A549 (cell line): Measurements from ENCODE around the gene ING2. TPM values are rescaled to one million over a fixed set of nuclear protein-coding genes. Genes with fewer than 3 reads are reported as not detected.
"Not testable (repeated sequence)": the region's sequence is repeated elsewhere in the genome, so short reads cannot be mapped to it uniquely, and the experiment has no call there.

Experiments used
- ATAC-seq, 2 experiments: fragments of 200-7000 bp in 1 of 2; fragments of >200 bp in 1 of 2; cut with Nextera tagmentation in 1 of 2; cut with Tn5 transposase in 1 of 2; 3 replicates each; pipeline versions ENCODE4 v1.8.0 to v1.9.1; 2018 to 2020; ENCODE audit warnings: mild to moderate bottlenecking in 1 of 2, moderate library complexity in 1 of 2
- CTCF ChIA-PET: fragments of 300-600 bp; sonication (Branson Sonifier 250); formaldehyde crosslinking; extraction: SDS; loops from one replicate; lab custom pipeline; 2021; ENCODE audit warnings: antibody characterized with exemption, inconsistent platforms; lab: Yijun Ruan, JAX
- POLR2A ChIA-PET: fragments of 350-600 bp; formaldehyde crosslinking; extraction: SDS; loops from one replicate; lab custom pipeline; 2021; ENCODE audit warnings: antibody characterized with exemption, inconsistent platforms; lab: Yijun Ruan, JAX
- DNase-seq, 2 experiments: peaks; one replicate each; pipeline versions ENCODE4 v3.0.0 to v3.0.0-alpha.2; 2011 to 2016; ENCODE audit warnings: low read depth in 1 of 2, low spot score in 1 of 2
- FAIRE-seq: peaks from 2 replicates; lab custom pipeline; 2011; peaks lifted over from hg19 to GRCh38; lab: Jason Lieb, UNC
- H3K27ac ChIP-seq, 2 experiments: fragments of >200 bp; sonication (Bioruptor Twin); formaldehyde crosslinking; 3 replicates each; pipeline ENCODE4 v1.5.1; 2016 to 2017
- H3K4me1 ChIP-seq: fragments of >200 bp; sonication (Bioruptor Twin); formaldehyde crosslinking; 3 replicates; pipeline ENCODE4 v1.6.1; 2016
- H3K4me2 ChIP-seq: fragments of >200 bp; sonication (Bioruptor Twin); formaldehyde crosslinking; 3 replicates; pipeline ENCODE4 v1.6.1; 2016
- H3K4me3 ChIP-seq: fragments of >200 bp; sonication (Bioruptor Twin); formaldehyde crosslinking; 3 replicates; pipeline ENCODE4 v1.5.1; 2016
- H3K9me3 ChIP-seq: fragments of >200 bp; sonication (Bioruptor Twin); formaldehyde crosslinking; 3 replicates; pipeline ENCODE4 v1.6.1; 2016
- CHD4 ChIP-seq: fragments of 200-600 bp; sonication (generic); IDR thresholded peaks from 2 replicates; pipeline ENCODE4 v1.6.1; 2016; ENCODE audit warnings: antibody characterized with exemption, mild to moderate bottlenecking, borderline replicate concordance
- E2F6 ChIP-seq: IDR thresholded peaks from 2 replicates; pipeline ENCODE4 v1.6.1; 2012; ENCODE audit warnings: low read depth, borderline replicate concordance
- ELK1 ChIP-seq: fragments of 150-350 bp; IDR thresholded peaks from 2 replicates; pipeline ENCODE4 v1.6.1; 2014; ENCODE audit warnings: low read depth, mild to moderate bottlenecking, low read length
- EP300 ChIP-seq, 2 experiments: fragments of >200 bp; sonication (Bioruptor Twin); formaldehyde crosslinking; IDR thresholded peaks; 2 replicates in 1 of 2; 3 replicates in 1 of 2; pipeline ENCODE4 v1.6.1; 2016 to 2017
- ESRRA ChIP-seq: fragments of 150-350 bp; IDR thresholded peaks from 2 replicates; pipeline ENCODE4 v1.6.1; 2014; ENCODE audit warnings: mild to moderate bottlenecking, low read length, borderline replicate concordance
- FOSL2 ChIP-seq, 2 experiments: fragments of 450-650 bp in 1 of 2; fragments of >200 bp in 1 of 2; sonication (Bioruptor Twin) in 1 of 2; formaldehyde crosslinking; IDR thresholded peaks; 2 replicates each; pipeline versions ENCODE4 v1.5.0 to v1.6.1; 2016 to 2020; ENCODE audit warnings: mild to moderate bottlenecking in 1 of 2, moderate library complexity in 1 of 2
- HES2 ChIP-seq: fragments of >200 bp; sonication (Bioruptor Twin); formaldehyde crosslinking; IDR thresholded peaks from 2 replicates; pipeline ENCODE4 v1.6.1; 2016
- HEYL ChIP-seq: fragments of 250-450 bp; sonication (Bioruptor Pico); IDR thresholded peaks from 2 replicates; pipeline ENCODE4 v1.8.0; 2021; ENCODE audit warnings: mild to moderate bottlenecking, moderate library complexity
- HMGXB4 ChIP-seq: fragments of 250-450 bp; sonication (Bioruptor Pico); IDR thresholded peaks from 2 replicates; pipeline ENCODE4 v1.5.0; 2021; ENCODE audit warnings: mild to moderate bottlenecking, moderate library complexity, borderline replicate concordance
- HOXB5 ChIP-seq: fragments of 250-450 bp; sonication (Bioruptor Pico); IDR thresholded peaks from 2 replicates; pipeline ENCODE4 v1.5.0; 2020; ENCODE audit warnings: mild to moderate bottlenecking, moderate library complexity
- JUNB ChIP-seq: fragments of >200 bp; sonication (Bioruptor Twin); formaldehyde crosslinking; IDR thresholded peaks from 2 replicates; pipeline ENCODE4 v1.6.1; 2016
- KDM5A ChIP-seq: fragments of 200-600 bp; sonication (generic); IDR thresholded peaks from 2 replicates; pipeline ENCODE4 v1.6.1; 2016; ENCODE audit warnings: antibody characterized with exemption, mild to moderate bottlenecking
- MAFK ChIP-seq: fragments of 450-650 bp; IDR thresholded peaks from 2 replicates; pipeline ENCODE4 v1.6.1; 2014; ENCODE audit not compliant: partially characterized antibody
- MYC ChIP-seq: IDR thresholded peaks from 2 replicates; pipeline ENCODE4 v1.6.1; 2012; ENCODE audit warnings: mild to moderate bottlenecking, inconsistent platforms, low read length, improper control_type of control experiment, borderline replicate concordance
- PBX3 ChIP-seq: IDR thresholded peaks from 2 replicates; pipeline ENCODE4 v1.6.1; 2012
- RAD21 ChIP-seq, 2 experiments: fragments of >200 bp in 1 of 2; sonication (Bioruptor Twin) in 1 of 2; formaldehyde crosslinking in 1 of 2; IDR thresholded peaks in 1 of 2; conservative IDR thresholded peaks in 1 of 2; 2 replicates in 1 of 2; 3 replicates in 1 of 2; pipeline ENCODE4 v1.6.1; 2012 to 2018; ENCODE audit warnings: inconsistent platforms in 1 of 2
- RCOR1 ChIP-seq: fragments of 150-350 bp; IDR thresholded peaks from 2 replicates; pipeline ENCODE4 v1.6.1; 2014; ENCODE audit warnings: antibody characterized with exemption, low read length, low read depth
- RNF2 ChIP-seq: fragments of 200-600 bp; sonication (generic); IDR thresholded peaks from 2 replicates; pipeline ENCODE4 v1.6.1; 2016; ENCODE audit warnings: low read depth, mild to moderate bottlenecking, antibody characterized with exemption, moderate library complexity, borderline replicate concordance
- ZFP36 ChIP-seq: fragments of 450-650 bp; IDR thresholded peaks from 2 replicates; pipeline ENCODE4 v1.6.1; 2014; ENCODE audit warnings: borderline replicate concordance; ENCODE audit not compliant: partially characterized antibody
- WGBS: methylation state at CpG from one replicate; pipeline ENCODE4 v1.1.6; 2017; ENCODE audit errors: missing lambda C conversion rate; 5-methylcytosine and 5-hydroxymethylcytosine counted together
- polyA plus RNA-seq, 4 experiments: library from polyadenylated mRNA; depleted of rRNA in 3 of 4; stranded (reverse); fragments of >200 nt; fragmentation: RNase III in 1 of 4; extraction: RNeasy Plus Mini Kit Qiagen cat#74134 plus additional on column Dnase treatment in 1 of 4; gene quantifications; 2 replicates in 3 of 4; 3 replicates in 1 of 4; pipeline ENCODE4 v1.2.3, GENCODE V29; 2011 to 2017

The ING2 gene
- polyA plus RNA-seq, 2 of the 4 experiments (the other 2 are of a cell fraction), result 14.8 to 16.9 TPM

GRCh38 chr4:183458005-183458404, 46.9 kb upstream of the ING2 start:
- Histone ChIP-seq H3K4me2 (no peak overlapping the region), H3K4me3 (no peak overlapping the region), H3K9me3 (no peaks in the 10 kb centered on the region), H3K4me1 (no peaks in the 10 kb centered on the region), H3K27ac (no peak overlapping the region)
- FAIRE-seq (no peak), DNase-seq (no peak), ATAC-seq (no peak)
- 76% methylated on average over 5 of the region's 5 CpGs for WGBS
- POLR2A ChIA-PET, result no interaction called here
- CTCF ChIA-PET, result no interaction called here
- no peak for TF ChIP-seq E2F6
- TF ChIP-seq RAD21 (conservative IDR thresholded peaks at IDR 0.05 in 1 of 2, IDR thresholded peaks at IDR 0.05 in 1 of 2), result no peak
- TF ChIP-seq FOSL2 (IDR thresholded peaks at IDR 0.05), result no peak
- no peak for TF ChIP-seq FOSL2 (CRISPR knock-in tag; IDR thresholded peaks at IDR 0.05)
- TF ChIP-seq MAFK, result peak; percentile 12

- not testable (repeated sequence) for ATAC-seq, H3K4me2 ChIP-seq, H3K27ac ChIP-seq, DNase-seq, FAIRE-seq, H3K4me3 ChIP-seq, H3K9me3 ChIP-seq
- POLR2A ChIA-PET, result interaction anchor here (1.5 kb wide), 1 partner anchor 20 kb away, joined by 3 read pairs; the partner anchor contains the start of gene CDKN2AIP
- CTCF ChIA-PET, result interaction anchor here (1.1 kb wide), 1 partner anchor 9 kb away, joined by 3 read pairs; no protein-coding TSS in a partner anchor
- 71% methylated on average over 5 of the region's 11 CpGs for WGBS
- peak; percentile 78 for TF ChIP-seq MAFK
- peaks cover 13% of the 10 kb centered on the region for H3K4me1 ChIP-seq
Observed at GRCh38 chr4:183463903-183464619, 40.8 kb upstream of the ING2 start.

GRCh38 chr4:183465879-183466278, 39.0 kb upstream of the ING2 start:
- H3K4me3 ChIP-seq, H3K4me2 ChIP-seq, POLR2A ChIA-PET, H3K27ac ChIP-seq, CTCF ChIA-PET, ATAC-seq, DNase-seq, FAIRE-seq, H3K9me3 ChIP-seq: not testable (repeated sequence)
- H3K4me1 ChIP-seq, result peaks cover 15% of the 10 kb centered on the region
- 57% methylated on average over 3 of the region's 5 CpGs for WGBS

- ChIA-PET CTCF (no interaction called here), POLR2A (no interaction called here)
- no peak overlapping the region for H3K4me3 ChIP-seq
- FAIRE-seq, result no peak
- H3K4me1 ChIP-seq, result peaks cover 15% of the 10 kb centered on the region
- no peak overlapping the region for H3K4me2 ChIP-seq
- DNase-seq, result no peak
- no peaks in the 10 kb centered on the region for H3K9me3 ChIP-seq
- 96% methylated on average over 3 of the region's 3 CpGs for WGBS
- H3K27ac ChIP-seq, result no peak overlapping the region
- ATAC-seq, result no peak
- TF ChIP-seq KDM5A (no peak), MYC (no peak), ZFP36 (no peak), EP300 (IDR thresholded peaks at IDR 0.05) (no peak), HEYL (no peak), FOSL2 (IDR thresholded peaks at IDR 0.05) (no peak), FOSL2 (CRISPR knock-in tag; IDR thresholded peaks at IDR 0.05) (no peak), HMGXB4 (CRISPR knock-in tag) (no peak), MAFK (no peak), ESRRA (no peak), PBX3 (no peak), CHD4 (no peak), E2F6 (no peak), HES2 (no peak), RCOR1 (no peak), JUNB (no peak), HOXB5 (no peak), ELK1 (no peak), RNF2 (no peak)
Observed at GRCh38 chr4:183467246-183467645, 37.6 kb upstream of the ING2 start.
